SK-N-SH treated with all-trans-retinoic acid at 6 μM for 48 hours (cell line): Measurements from ENCODE around the gene PRIMA1.
"Not testable (repeated sequence)": the region's sequence is repeated elsewhere in the genome, so short reads cannot be mapped to it uniquely, and the experiment has no call there.

Experiments
- ATAC-seq: fragments of 200-7000 bp; cut with Tn5 transposase; 3 replicates; pipeline ENCODE4 v1.9.1; 2020; ENCODE audit warnings: mild to moderate bottlenecking, moderate library complexity
- ARNTL ChIP-seq: fragments of 450-650 bp; formaldehyde crosslinking; IDR thresholded peaks from 2 replicates; pipeline ENCODE4 v1.5.0; 2020; ENCODE audit warnings: low read depth, mild to moderate bottlenecking, moderate library complexity, borderline replicate concordance
- BACH2 ChIP-seq: fragments of 250-450 bp; sonication (Bioruptor Pico); IDR thresholded peaks from 2 replicates; pipeline ENCODE4 v1.9.0; 2021; ENCODE audit warnings: mild to moderate bottlenecking, borderline replicate concordance
- CREB5 ChIP-seq: fragments of 250-450 bp; sonication (Bioruptor Pico); IDR thresholded peaks from 2 replicates; pipeline ENCODE4 v1.5.1; 2020; ENCODE audit warnings: low read depth, mild to moderate bottlenecking, moderate library complexity
- CSDC2 ChIP-seq: fragments of 250-450 bp; sonication (Bioruptor Pico); IDR thresholded peaks from 2 replicates; pipeline ENCODE4 v1.5.0; 2020; ENCODE audit warnings: mild to moderate bottlenecking, moderate library complexity
- CSRNP3 ChIP-seq: fragments of 250-450 bp; sonication (Bioruptor Pico); IDR thresholded peaks from 2 replicates; pipeline ENCODE4 v1.5.1; 2021; ENCODE audit warnings: mild to moderate bottlenecking, moderate library complexity
- ESRRG ChIP-seq: fragments of 250-450 bp; sonication (Bioruptor Pico); IDR thresholded peaks from 2 replicates; pipeline ENCODE4 v1.6.1; 2021; ENCODE audit warnings: mild to moderate bottlenecking
- GLIS3 ChIP-seq: fragments of 250-450 bp; sonication (Bioruptor Pico); IDR thresholded peaks from 2 replicates; pipeline ENCODE4 v1.5.0; 2020; ENCODE audit warnings: mild to moderate bottlenecking, moderate library complexity
- ISL1 ChIP-seq: fragments of 250-450 bp; sonication (Bioruptor Pico); IDR thresholded peaks from 2 replicates; pipeline ENCODE4 v2.1.2; 2022; ENCODE audit warnings: mild to moderate bottlenecking, moderate library complexity
- OSR1 ChIP-seq: fragments of 250-450 bp; sonication (Bioruptor Pico); IDR thresholded peaks from 2 replicates; pipeline ENCODE4 v1.8.0; 2022; ENCODE audit warnings: moderate library complexity, mild to moderate bottlenecking, inconsistent platforms
- PATZ1 ChIP-seq: fragments of 250-450 bp; sonication (Bioruptor Pico); IDR thresholded peaks from 2 replicates; pipeline ENCODE4 v1.8.0; 2020; ENCODE audit warnings: mild to moderate bottlenecking, moderate library complexity, borderline replicate concordance
- POU6F1 ChIP-seq: fragments of 250-450 bp; sonication (Bioruptor Pico); IDR thresholded peaks from 2 replicates; pipeline ENCODE4 v1.8.0; 2021; ENCODE audit warnings: low read depth, mild to moderate bottlenecking, moderate library complexity, borderline replicate concordance
- PPARA ChIP-seq: fragments of 250-450 bp; sonication (Bioruptor Pico); IDR thresholded peaks from 2 replicates; pipeline ENCODE4 v1.5.0; 2020; ENCODE audit warnings: mild to moderate bottlenecking, borderline replicate concordance
- RARB ChIP-seq: fragments of 250-450 bp; sonication (Bioruptor Pico); IDR thresholded peaks from 2 replicates; pipeline ENCODE4 v1.8.0; 2021; ENCODE audit warnings: mild to moderate bottlenecking, moderate library complexity
- SNAI2 ChIP-seq: fragments of 250-450 bp; sonication (Bioruptor Pico); IDR thresholded peaks from 2 replicates; pipeline ENCODE4 v1.5.0; 2020; ENCODE audit warnings: mild to moderate bottlenecking, moderate library complexity
- TSHZ2 ChIP-seq: fragments of 250-450 bp; sonication (Bioruptor Pico); IDR thresholded peaks from 2 replicates; pipeline ENCODE4 v1.5.0; 2020; ENCODE audit warnings: mild to moderate bottlenecking, moderate library complexity
- ZC3H10 ChIP-seq: fragments of 250-450 bp; sonication (Bioruptor Pico); IDR thresholded peaks from 2 replicates; pipeline ENCODE4 v1.5.1; 2021; ENCODE audit warnings: mild to moderate bottlenecking, moderate library complexity
- ZFP3 ChIP-seq: fragments of 250-450 bp; sonication (Bioruptor Pico); IDR thresholded peaks from 2 replicates; pipeline ENCODE4 v1.5.0; 2020; ENCODE audit warnings: mild to moderate bottlenecking, moderate library complexity
- ZNF565 ChIP-seq: fragments of 450-650 bp; formaldehyde crosslinking; conservative IDR thresholded peaks from 2 replicates; pipeline ENCODE4 v1.5.0; 2020; ENCODE audit warnings: low read depth, mild to moderate bottlenecking, moderate library complexity
- ZNF70 ChIP-seq: fragments of 450-650 bp; formaldehyde crosslinking; IDR thresholded peaks from 2 replicates; pipeline ENCODE4 v1.5.0; 2020; ENCODE audit warnings: mild to moderate bottlenecking, moderate library complexity
- ZNF8 ChIP-seq: fragments of 450-650 bp; formaldehyde crosslinking; IDR thresholded peaks from 2 replicates; pipeline ENCODE4 v1.5.0; 2020; ENCODE audit warnings: mild to moderate bottlenecking, moderate library complexity

PRIMA1 gene

GRCh38 chr14:93821051-93821450, 32.8 kb upstream of the PRIMA1 start (continued):
- TF ChIP-seq TSHZ2 (CRISPR knock-in tag) (no peak), ZFP3 (CRISPR knock-in tag) (no peak)

GRCh38 chr14:93818857-93819256, 30.6 kb upstream of the PRIMA1 start:
- ATAC-seq = no peak
- no peak for TF ChIP-seq PPARA
- TF ChIP-seq BACH2 = no peak

- TF ChIP-seq GLIS3 (CRISPR knock-in tag) (no peak), CSDC2 (no peak), ZFP3 (CRISPR knock-in tag) (no peak), CREB5 (CRISPR knock-in tag) (no peak), ISL1 (CRISPR knock-in tag) (no peak), ZC3H10 (CRISPR knock-in tag) (no peak)
- no peak for ATAC-seq
These were observed 23.4 kb upstream of the PRIMA1 start for GRCh38 chr14:93811676-93812075.

GRCh38 chr14:93811020-93811419, 22.7 kb upstream of the PRIMA1 start:
- ATAC-seq = no peak
- no peak for TF ChIP-seq ISL1 (CRISPR knock-in tag)

- ATAC-seq = not testable (repeated sequence)
These were observed 21.5 kb upstream of the PRIMA1 start for GRCh38 chr14:93809491-93810420.

- no peak for ATAC-seq
- TF ChIP-seq PATZ1 (CRISPR knock-in tag) = no peak
- no peak for TF ChIP-seq SNAI2 (CRISPR knock-in tag)
- no peak for TF ChIP-seq RARB (CRISPR knock-in tag)
- TF ChIP-seq ARNTL (CRISPR knock-in tag) = no peak
- TF ChIP-seq TSHZ2 (CRISPR knock-in tag) = no peak
- TF ChIP-seq ISL1 (CRISPR knock-in tag) = no peak
- TF ChIP-seq BACH2 = no peak
- no peak for TF ChIP-seq ZNF70
- no peak for TF ChIP-seq ZNF8
- TF ChIP-seq CSDC2 = no peak
- no peak for TF ChIP-seq ZNF565
- no peak for TF ChIP-seq CSRNP3 (CRISPR knock-in tag)
- no peak for TF ChIP-seq OSR1 (CRISPR knock-in tag)
- TF ChIP-seq POU6F1 (CRISPR knock-in tag) = no peak
- no peak for TF ChIP-seq ESRRG (CRISPR knock-in tag)
- TF ChIP-seq GLIS3 (CRISPR knock-in tag) = no peak
- TF ChIP-seq ZFP3 (CRISPR knock-in tag) = no peak
- TF ChIP-seq PPARA = no peak
These were observed 16.4 kb upstream of the PRIMA1 start for GRCh38 chr14:93804654-93805053.
